Measurements from ENCODE around the gene KRCC1.
"Not testable (repeated sequence)": the region's sequence is repeated elsewhere in the genome, so short reads cannot be mapped to it uniquely, and the experiment has no call there.

Gene KRCC1

GRCh38 chr2:88003074-88003755, 52.4 kb downstream of the KRCC1 start:
- no peak for DNase-seq (ENCODE audit: low read depth in 2 of 2, low spot score in 1 of 2)

- DNase-seq (ENCODE audit: low read depth in 2 of 2, low spot score in 1 of 2) = no peak
Measured at GRCh38 chr2:88002359-88002707, 53.2 kb downstream of the KRCC1 start.

GRCh38 chr2:88000474-88000873, 55.1 kb downstream of the KRCC1 start:
- DNase-seq (ENCODE audit: low read depth in 2 of 2, low spot score in 1 of 2) = not testable (repeated sequence)

GRCh38 chr2:87996570-87996969, 59.0 kb downstream of the KRCC1 start:
- no peak for DNase-seq (ENCODE audit: low read depth in 2 of 2, low spot score in 1 of 2)

- DNase-seq (ENCODE audit: low read depth in 2 of 2, low spot score in 1 of 2) = no peak
Measured at GRCh38 chr2:87995756-87996155, 59.8 kb downstream of the KRCC1 start.

GRCh38 chr2:87994304-87994850, 61.2 kb downstream of the KRCC1 start:
- DNase-seq (ENCODE audit: low read depth in 2 of 2, low spot score in 1 of 2) = not testable (repeated sequence)

- not testable (repeated sequence) for DNase-seq (ENCODE audit: low read depth in 2 of 2, low spot score in 1 of 2)
Measured at GRCh38 chr2:87992569-87992968, 63.0 kb downstream of the KRCC1 start.

- DNase-seq (ENCODE audit: low read depth in 2 of 2, low spot score in 1 of 2) = not testable (repeated sequence)
Measured at GRCh38 chr2:87987473-87987872, 68.1 kb downstream of the KRCC1 start.

GRCh38 chr2:87985902-87986301, 69.7 kb downstream of the KRCC1 start:
- not testable (repeated sequence) for DNase-seq (ENCODE audit: low read depth in 2 of 2, low spot score in 1 of 2)

- DNase-seq (ENCODE audit: low read depth in 2 of 2, low spot score in 1 of 2) = not testable (repeated sequence)
Measured at GRCh38 chr2:87981182-87981581, 74.4 kb downstream of the KRCC1 start.
